Mucosa of stomach (tissue), 1 donor: ENCODE data around the gene TMEM233.

Experiments used
- H3K27me3 ChIP-seq: one replicate; pipeline ENCODE4 v1.7.0; 2013; ENCODE audit warnings: mild to moderate bottlenecking, low read length; ENCODE audit not compliant: control insufficient read depth, insufficient read depth
- H3K36me3 ChIP-seq: one replicate; pipeline ENCODE4 v1.7.0; 2013; ENCODE audit warnings: low read length; ENCODE audit not compliant: control insufficient read depth, insufficient read depth
- H3K4me1 ChIP-seq: one replicate; pipeline ENCODE4 v1.7.0; 2013; ENCODE audit warnings: mild to moderate bottlenecking, low read length; ENCODE audit not compliant: control insufficient read depth, insufficient read depth
- H3K4me3 ChIP-seq: one replicate; pipeline ENCODE4 v1.7.0; 2013; ENCODE audit warnings: low read length
- H3K9ac ChIP-seq: one replicate; pipeline ENCODE4 v1.7.0; 2013; ENCODE audit warnings: mild to moderate bottlenecking, low read length, moderate library complexity
- H3K9me3 ChIP-seq: one replicate; pipeline ENCODE4 v1.7.0; 2013; ENCODE audit warnings: mild to moderate bottlenecking, low read length, moderate library complexity; ENCODE audit not compliant: control insufficient read depth
- donor health status: Pancreatic carcinoma.

Gene TMEM233

DNA sequence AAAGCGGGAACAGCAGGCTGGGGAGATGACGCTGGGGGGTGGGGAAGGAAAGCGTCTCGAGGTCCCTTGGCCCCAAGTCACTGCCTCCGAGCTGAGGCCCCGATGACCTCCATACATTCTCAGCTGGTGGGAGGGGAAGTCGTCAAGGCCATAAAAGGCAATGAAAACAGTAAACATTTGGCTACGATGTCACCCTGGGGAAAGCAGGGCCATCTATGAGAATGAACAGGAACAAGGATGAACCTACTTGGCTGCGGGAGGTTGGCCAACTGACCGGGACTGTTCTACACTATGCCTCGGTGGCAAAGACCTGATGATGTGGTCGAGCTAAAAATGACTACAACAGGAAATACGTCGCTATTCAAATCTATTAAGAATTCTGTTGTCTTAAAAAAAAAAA lies 93.8 kb downstream of the TMEM233 start:
- no peak overlapping the region for H3K4me3 ChIP-seq
- no peaks in the 10 kb centered on the region for H3K27me3 ChIP-seq
- no peaks in the 10 kb centered on the region for H3K36me3 ChIP-seq
- peaks cover 40% of the 10 kb centered on the region for H3K4me1 ChIP-seq
- H3K9ac ChIP-seq = no peak overlapping the region
- no peaks in the 10 kb centered on the region for H3K9me3 ChIP-seq

DNA sequence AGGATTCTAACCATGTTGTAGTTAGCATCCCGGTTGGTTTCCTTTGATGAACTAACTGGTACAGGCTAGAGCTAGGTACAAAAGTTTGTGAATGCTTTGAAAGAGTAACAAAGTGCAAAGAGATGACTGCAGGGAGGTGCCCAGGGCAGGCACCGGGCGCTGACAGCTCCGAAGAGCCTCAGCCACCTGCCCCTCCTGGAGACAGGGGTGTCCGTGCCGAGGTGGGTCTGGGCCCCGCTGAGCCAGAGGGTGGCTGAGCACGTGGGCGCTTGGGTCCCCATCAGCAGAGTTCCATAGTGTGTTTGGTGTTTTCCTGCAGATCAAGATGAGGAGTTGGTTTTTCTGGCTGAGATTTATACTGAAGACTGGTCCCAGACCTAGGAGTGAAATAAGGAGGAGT lies 94.3 kb downstream of the TMEM233 start:
- Histone ChIP-seq H3K27me3 (no peaks in the 10 kb centered on the region), H3K4me3 (no peak overlapping the region), H3K9me3 (no peaks in the 10 kb centered on the region), H3K9ac (no peak overlapping the region), H3K36me3 (no peaks in the 10 kb centered on the region), H3K4me1 (peaks cover 42% of the 10 kb centered on the region)

DNA sequence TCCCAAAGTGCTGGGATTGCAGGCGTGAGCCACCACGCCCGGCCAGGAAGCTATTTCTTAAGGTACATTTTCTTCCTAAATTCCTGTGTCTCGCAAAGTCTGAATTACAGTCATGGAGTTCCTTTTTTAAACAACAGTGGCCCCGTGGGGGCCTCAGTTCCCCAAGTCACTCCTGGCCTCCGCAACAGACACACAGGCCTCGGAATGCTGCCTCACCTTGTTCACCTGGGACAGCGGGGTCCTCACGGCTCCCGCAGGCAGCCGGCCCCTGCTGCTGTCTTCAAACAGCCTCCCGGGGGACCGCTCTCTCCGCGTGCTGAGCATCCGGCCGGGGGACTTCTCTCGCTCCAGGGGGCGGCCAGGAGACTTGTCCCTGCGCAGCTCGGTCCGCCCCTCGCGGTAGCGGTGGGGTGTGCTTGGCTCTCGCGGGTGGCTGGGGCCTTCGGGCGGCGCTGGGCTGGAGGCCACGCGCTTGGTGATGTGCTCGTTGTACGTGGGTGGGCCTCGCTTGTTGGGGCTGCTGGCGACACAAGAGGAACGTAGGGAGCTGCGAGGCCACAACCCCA lies 96.4 kb downstream of the TMEM233 start:
- no peaks in the 10 kb centered on the region for H3K27me3 ChIP-seq
- no peak overlapping the region for H3K4me3 ChIP-seq
- peaks cover 39% of the 10 kb centered on the region for H3K4me1 ChIP-seq
- H3K9ac ChIP-seq = no peak overlapping the region
- no peaks in the 10 kb centered on the region for H3K36me3 ChIP-seq
- H3K9me3 ChIP-seq = no peaks in the 10 kb centered on the region

DNA sequence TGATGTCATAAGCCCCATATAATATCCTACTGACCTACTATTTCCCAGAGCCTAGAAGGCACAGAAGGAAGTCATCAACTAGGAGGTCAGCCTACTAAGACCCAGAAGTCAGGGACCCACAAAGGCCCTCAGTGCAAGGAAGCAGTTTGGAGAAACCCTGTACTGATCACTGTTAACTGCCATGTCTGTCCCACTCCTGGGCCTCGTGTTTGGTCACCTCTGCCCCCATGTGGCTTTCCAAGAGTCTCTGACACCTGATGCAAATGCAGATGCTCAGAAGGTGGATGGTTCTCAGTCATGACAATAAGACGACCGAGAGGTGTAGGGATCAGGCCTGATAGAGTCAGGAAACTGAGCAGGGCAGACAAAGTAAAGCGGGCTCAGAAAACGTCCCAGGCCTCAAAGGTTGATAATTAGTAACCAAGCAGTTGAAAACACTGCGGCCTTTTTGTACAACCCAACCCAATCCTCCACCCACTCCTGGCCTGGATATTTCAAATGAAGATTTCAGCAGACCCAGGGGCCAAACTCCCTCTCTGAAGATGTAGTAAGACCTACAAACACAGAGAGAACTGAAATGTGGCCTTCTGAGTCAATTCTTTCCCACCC lies 97.7 kb downstream of the TMEM233 start:
- Histone ChIP-seq H3K4me1 (peaks cover 37% of the 10 kb centered on the region), H3K4me3 (no peak overlapping the region), H3K9ac (no peak overlapping the region)

DNA sequence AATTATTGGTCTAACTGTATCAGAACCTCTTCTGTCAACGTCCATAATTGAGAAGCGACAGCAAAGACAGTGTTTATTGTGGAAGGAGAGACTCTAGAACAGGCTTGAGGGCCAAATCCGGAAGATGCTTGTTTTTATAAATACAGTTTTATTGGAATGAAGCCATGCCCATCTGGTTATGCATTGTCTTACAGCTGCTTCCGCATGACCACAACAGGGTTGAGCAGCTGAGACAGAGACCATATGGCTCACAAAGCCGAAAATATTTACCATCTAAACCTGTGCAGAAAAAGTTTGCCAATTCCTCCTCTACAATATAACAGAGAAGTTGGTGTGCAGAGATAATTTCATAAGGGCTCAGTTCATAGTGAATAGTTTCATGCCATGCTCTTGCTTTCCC lies 98.8 kb downstream of the TMEM233 start:
- Histone ChIP-seq H3K4me1 (peaks cover 30% of the 10 kb centered on the region), H3K9ac (no peak overlapping the region), H3K9me3 (no peaks in the 10 kb centered on the region), H3K27me3 (no peaks in the 10 kb centered on the region), H3K36me3 (no peaks in the 10 kb centered on the region), H3K4me3 (no peak overlapping the region)

More for the DNA sequence above, 97.7 kb downstream of the TMEM233 start:
- Histone ChIP-seq H3K36me3 (no peaks in the 10 kb centered on the region), H3K27me3 (no peaks in the 10 kb centered on the region), H3K9me3 (no peaks in the 10 kb centered on the region)
